HepG2 (cell line): ENCODE results near the gene CRYAB. TPM values are rescaled to one million over a fixed set of nuclear protein-coding genes. Genes with fewer than 3 reads are reported as not detected.
A peak's percentile ranks its signal among the peaks of the same experiment; 100 is the strongest.

ENCODE experiments used
- ATAC-seq: fragments of 200-7000 bp; cut with Tn5 transposase; 3 replicates; pipeline ENCODE4 v1.9.1; 2020; ENCODE audit warnings: mild to moderate bottlenecking, moderate library complexity
- BruUV-seq: library from RNA; stranded (reverse); fragments of 400-500 nt; replicated peaks from 2 replicates; lab custom pipeline; 2021; lab: Mats Ljungman, UMichigan
- CTCF ChIA-PET: fragments of 300-600 bp; formaldehyde crosslinking; extraction: SDS; loops from one replicate; lab custom pipeline; 2021; ENCODE audit warnings: low total read pairs, inconsistent platforms, low intra/inter-chr PET ratio; lab: Yijun Ruan, JAX
- POLR2A ChIA-PET: fragments of 350-600 bp; sonication (Branson Sonifier 250); formaldehyde crosslinking; loops from one replicate; lab custom pipeline; 2020; ENCODE audit warnings: antibody characterized with exemption, inconsistent platforms; lab: Yijun Ruan, JAX
- DNase-seq: peaks from one replicate; pipeline ENCODE4 v3.0.0-alpha.2; 2015; ENCODE audit warnings: low spot score
- FAIRE-seq: peaks from 3 replicates; lab custom pipeline; 2011; peaks lifted over from hg19 to GRCh38; lab: Jason Lieb, UNC
- H2AFZ ChIP-seq: one replicate; pipeline ENCODE4 v1.6.1; 2011; ENCODE audit warnings: low read length, inconsistent platforms
- H3K27ac ChIP-seq: fragments of 300-600 bp; 3 replicates; pipeline ENCODE4 v1.8.0; 2011; ENCODE audit warnings: mixed run types, mild to moderate bottlenecking, mixed read lengths, low read length, inconsistent platforms; ENCODE audit not compliant: insufficient read depth; ENCODE audit errors: extremely low read length
- H3K27me3 ChIP-seq, 2 experiments: fragments of 200-600 bp in 1 of 2; 2 replicates in 1 of 2; 3 replicates in 1 of 2; pipeline versions ENCODE4 v1.6.0 to v1.8.0; 2011; ENCODE audit warnings: low read length in 2 of 2, mild to moderate bottlenecking in 2 of 2, moderate library complexity in 2 of 2, inconsistent platforms in 1 of 2; ENCODE audit not compliant: insufficient read depth in 2 of 2, control insufficient read depth in 1 of 2
- H3K36me3 ChIP-seq, 2 experiments: fragments of 200-600 bp in 1 of 2; replicated peaks in 1 of 2; 2 replicates in 1 of 2; 3 replicates in 1 of 2; pipeline versions ENCODE4 v1.5.1 to v1.8.0; 2011; ENCODE audit warnings: low read length in 2 of 2, inconsistent platforms in 1 of 2; ENCODE audit not compliant: insufficient read depth in 2 of 2, control insufficient read depth in 1 of 2
- H3K4me1 ChIP-seq: 2 replicates; pipeline ENCODE4 v1.5.1; 2012; ENCODE audit warnings: low read length, inconsistent platforms; ENCODE audit not compliant: insufficient read depth
- H3K4me2 ChIP-seq: 2 replicates; pipeline ENCODE4 v1.6.0; 2011; ENCODE audit warnings: low read depth, low read length, inconsistent platforms
- H3K4me3 ChIP-seq, 3 experiments: fragments of 200-600 bp in 1 of 3; sonication (generic), shearing (Covaris generic) in 1 of 3; replicated peaks in 1 of 3; 2 replicates each; pipeline ENCODE4 v1.5.1; 2011 to 2016; ENCODE audit warnings: low read length in 3 of 3, inconsistent platforms in 2 of 3, low read depth in 2 of 3, mild to moderate bottlenecking in 2 of 3, control low read depth in 1 of 3, mixed read lengths in 1 of 3; ENCODE audit not compliant: insufficient read depth in 1 of 3
- H3K79me2 ChIP-seq: one replicate; pipeline ENCODE4 v1.6.1; 2011; ENCODE audit warnings: low read length, inconsistent platforms; ENCODE audit not compliant: insufficient read depth
- H3K9ac ChIP-seq: 2 replicates; pipeline ENCODE4 v1.6.0; 2011; ENCODE audit warnings: mild to moderate bottlenecking, low read depth, low read length, inconsistent platforms; ENCODE audit not compliant: insufficient read depth
- H3K9me3 ChIP-seq: 2 replicates; pipeline ENCODE4 v1.5.1; 2012; ENCODE audit warnings: mild to moderate bottlenecking, low read length
- H4K20me1 ChIP-seq: 2 replicates; pipeline ENCODE4 v1.6.0; 2011; ENCODE audit warnings: inconsistent platforms, mild to moderate bottlenecking, low read length, moderate library complexity; ENCODE audit not compliant: insufficient read depth
- BRF2 ChIP-seq: sonication (generic); formaldehyde crosslinking; IDR thresholded peaks from 2 replicates; pipeline ENCODE4 v1.8.1; 2022; ENCODE audit warnings: mild to moderate bottlenecking, missing genetic modification reagents
- GLI4 ChIP-seq: sonication (generic); formaldehyde crosslinking; IDR thresholded peaks from 2 replicates; pipeline ENCODE4 v1.5.1; 2020; ENCODE audit warnings: missing genetic modification reagents, mild to moderate bottlenecking, moderate library complexity, borderline replicate concordance
- JUN ChIP-seq: sonication (generic); formaldehyde crosslinking; IDR thresholded peaks from 2 replicates; pipeline ENCODE4 v1.4.0; 2020; ENCODE audit warnings: mild to moderate bottlenecking, missing genetic modification reagents
- KDM6A ChIP-seq: IDR thresholded peaks from 2 replicates; pipeline ENCODE4 v1.6.1; 2016; ENCODE audit warnings: low read depth
- MED8 ChIP-seq: sonication (generic); formaldehyde crosslinking; IDR thresholded peaks from 2 replicates; pipeline ENCODE4 v1.8.1; 2023; ENCODE audit warnings: mild to moderate bottlenecking, missing genetic modification reagents; ENCODE audit not compliant: insufficient replicate concordance
- MXD1 ChIP-seq: sonication (generic); formaldehyde crosslinking; IDR thresholded peaks from 2 replicates; pipeline ENCODE4 v1.4.0; 2020; ENCODE audit warnings: mild to moderate bottlenecking, missing genetic modification reagents
- SNAI1 ChIP-seq: sonication (generic); formaldehyde crosslinking; IDR thresholded peaks from 2 replicates; pipeline ENCODE4 v1.5.0; 2020; ENCODE audit warnings: mild to moderate bottlenecking, missing genetic modification reagents, borderline replicate concordance
- ZNF224 ChIP-seq: sonication (generic); formaldehyde crosslinking; IDR thresholded peaks from 2 replicates; pipeline ENCODE4 v1.5.0; 2020; ENCODE audit warnings: mild to moderate bottlenecking, missing genetic modification reagents
- ZNF576 ChIP-seq: sonication (generic); formaldehyde crosslinking; IDR thresholded peaks from 2 replicates; pipeline ENCODE4 v1.4.0; 2020; ENCODE audit warnings: mild to moderate bottlenecking, missing genetic modification reagents
- ZNF710 ChIP-seq: sonication (generic); formaldehyde crosslinking; IDR thresholded peaks from 2 replicates; pipeline ENCODE4 v1.5.0; 2020; ENCODE audit warnings: mild to moderate bottlenecking, missing genetic modification reagents, borderline replicate concordance
- WGBS: methylation state at CpG from one replicate; pipeline ENCODE4 v1.1.6; 2017; ENCODE audit warnings: low lambda C conversion rate; 5-methylcytosine and 5-hydroxymethylcytosine counted together
- in situ Hi-C: cut with HindIII; loops from 2 replicates; pipeline ENCODE4 v1.10.0; 2017; ENCODE audit warnings: low pct_unique_long_range_greater_than_20kb; ENCODE audit not compliant: extremely low pct_ligation_motif_present
- intact Hi-C: fragments of 100-400 bp; cut with micrococcal nuclease; formaldehyde crosslinking; loops from one replicate; pipeline ENCODE4 v1.10.0; 2022; ENCODE audit not compliant: unreplicated experiment
- polyA plus RNA-seq, 8 experiments: library from polyadenylated mRNA; depleted of rRNA in 3 of 8; stranded (reverse) in 7 of 8; unstranded in 1 of 8; fragments of >200 nt; fragmentation: Illumina TruSeq in 4 of 8; extraction: Trizol in 4 of 8; gene quantifications; 2 replicates each; pipeline versions ENCODE4 v1.2.1 to v1.2.3, GENCODE V29; 2011 to 2016; ENCODE audit warnings: low read depth in 4 of 8, missing spikeins in 1 of 8, mixed read lengths in 1 of 8; ENCODE audit not compliant: insufficient read depth in 1 of 8
- total RNA-seq, 5 experiments: library from RNA; depleted of rRNA; stranded (reverse); fragments of >200 nt; fragmentation: Illumina TruSeq; extraction: Trizol; gene quantifications; 2 replicates each; pipeline ENCODE4 v1.2.3, GENCODE V29; 2016; ENCODE audit warnings: low read depth in 1 of 5

Gene CRYAB
- total and polyA plus RNA-seq, 2 of the 13 experiments (the other 11 are each of a cell fraction or from before 2014, with no cell fraction given) = 0.55 to 1.1 TPM

GRCh38 chr11:111879637-111879960 is 32.0 kb downstream of the CRYAB start:
- H4K20me1 ChIP-seq = no peaks in the 10 kb centered on the region
- peak overlapping the region; percentile 84 for H3K9ac ChIP-seq
- POLR2A ChIA-PET = interaction anchor here (0.8 to 1.8 kb wide), 6 partner anchors 8 to 145 kb away, joined by 3 to 12 read pairs (median 4); partner anchors contain the start of gene ALG9
- 31% methylated on average over 6 of the region's 6 CpGs for WGBS
- H3K27me3 ChIP-seq = no peaks in the 10 kb centered on the region; a peak in 1 of 5 replicates
- no peaks in the 10 kb centered on the region for H3K9me3 ChIP-seq
- BruUV-seq = TSS peak; percentile 92
- CTCF ChIA-PET = interaction anchor here (1.3 kb wide), 1 partner anchor 102 kb away, joined by 7 read pairs; no protein-coding TSS in a partner anchor
- H3K4me3 ChIP-seq = peak overlapping the region; percentile 78 to 83 (median 81)
- H3K36me3 ChIP-seq = peaks cover 2 to 4% of the 10 kb centered on the region in 2 experiments; a peak in 2 of 5 replicates
- in situ Hi-C loops = loop anchor here (5.0 kb wide), 2 partner anchors 48 to 108 kb away; no protein-coding TSS in a partner anchor
- peaks cover 11% of the 10 kb centered on the region for H3K4me1 ChIP-seq
- no peaks in the 10 kb centered on the region for H3K79me2 ChIP-seq
- TF ChIP-seq MED8 (peak; percentile 9), KDM6A (no peak), ZNF224 (CRISPR knock-in tag) (0 out of 2 replicates have a peak, but pooled peaks have one; percentile 30), GLI4 (0 out of 2 replicates have a peak, but pooled peaks have one; percentile 12), ZNF710 (CRISPR knock-in tag) (0 out of 2 replicates have a peak, but pooled peaks have one; percentile 7), BRF2 (CRISPR knock-in tag) (no peak), SNAI1 (CRISPR knock-in tag) (peak; percentile 18; the same call in 1 of the 2 replicates), MXD1 (CRISPR knock-in tag) (0 out of 2 replicates have a peak, but pooled peaks have one; percentile 31), JUN (CRISPR knock-in tag) (0 out of 2 replicates have a peak, but pooled peaks have one; percentile 1), ZNF576 (CRISPR knock-in tag) (0 out of 2 replicates have a peak, but pooled peaks have one; percentile 48)
- H2AFZ ChIP-seq = no peak overlapping the region
- ATAC-seq (peak; percentile 36), FAIRE-seq (no peak), DNase-seq (no peak)
- peak overlapping the region; percentile 94 for H3K4me2 ChIP-seq
- peak overlapping the region; percentile 95 for H3K27ac ChIP-seq
- intact Hi-C loops = loop anchor here (1.0 to 2.0 kb wide), 4 partner anchors 32 to 195 kb away; partner anchors contain the start of genes C11orf52, CRYAB, NKAPD1 and PIH1D2
